Sigmoid colon (tissue), 7 donors: ENCODE data around the gene CAD. TPM values are rescaled to one million over a fixed set of nuclear protein-coding genes. Genes with fewer than 3 reads are reported as not detected.
A peak's percentile ranks its signal among the peaks of the same experiment; 100 is the strongest.

ENCODE experiments used
- DNase-seq: peaks from one replicate; pipeline ENCODE4 v3.0.0-alpha.2; 2019
- H3K27ac ChIP-seq, 4 donors: fragments of 200-600 bp; sonication (generic); one replicate each; pipeline ENCODE4 v1.5.1; 2016 to 2019; ENCODE audit warnings: mild to moderate bottlenecking in 1 of 4
- H3K27me3 ChIP-seq, 3 donors: fragments of 200-600 bp; sonication (generic); one replicate each; pipeline ENCODE4 v1.5.1; 2019; ENCODE audit warnings: mild to moderate bottlenecking in 1 of 3
- H3K36me3 ChIP-seq, 4 donors: fragments of 200-600 bp; sonication (generic); one replicate each; pipeline ENCODE4 v1.5.1; 2016 to 2019
- H3K4me1 ChIP-seq, 4 donors: fragments of 200-600 bp; sonication (generic); one replicate each; pipeline ENCODE4 v1.5.1; 2017 to 2019
- H3K4me3 ChIP-seq, 4 donors: fragments of 200-600 bp; sonication (generic); one replicate each; pipeline ENCODE4 v1.5.1; 2017 to 2019; ENCODE audit warnings: mild to moderate bottlenecking in 2 of 4, moderate library complexity in 1 of 4
- H3K9me3 ChIP-seq, 4 donors: fragments of 200-600 bp in 3 of 4; sonication (generic) in 3 of 4; one replicate each; pipeline versions ENCODE4 v1.5.1 to v1.6.1; 2013 to 2019
- EP300 ChIP-seq, 4 donors: sonication (generic); formaldehyde crosslinking; IDR thresholded peaks; one replicate each; pipeline ENCODE4 v1.6.1; 2017; ENCODE audit warnings: antibody characterized with exemption in 4 of 4
- POLR2A ChIP-seq, 2 donors: fragments of 450-650 bp; IDR thresholded peaks; one replicate each; pipeline ENCODE4 v1.6.1; 2016; ENCODE audit warnings: antibody characterized with exemption in 2 of 2, mild to moderate bottlenecking in 2 of 2, moderate library complexity in 2 of 2
- POLR2AphosphoS5 ChIP-seq, 4 donors: sonication (generic); formaldehyde crosslinking; IDR thresholded peaks; one replicate each; pipeline ENCODE4 v1.6.1; 2017; ENCODE audit warnings: antibody characterized with exemption in 4 of 4
- WGBS, 2 donors: extraction: QIAGEN DNeasy Blood & Tissue Kit; methylation state at CpG; one replicate each; pipeline ENCODE4 v1.1.7; 2013; 5-methylcytosine and 5-hydroxymethylcytosine counted together
- intact Hi-C: fragments of 100-400 bp; cut with DNase I; formaldehyde crosslinking; loops from one replicate; pipeline ENCODE4 v1.15.1; 2023
- polyA plus RNA-seq, 3 donors: library from polyadenylated mRNA; stranded (reverse); fragments of 200-250 nt; gene quantifications; one replicate each; pipeline ENCODE4 v1.2.3, GENCODE V29; 2013
- total RNA-seq, 4 donors: library from RNA; depleted of rRNA; stranded (reverse); fragments of >200 nt; gene quantifications; one replicate each; pipeline ENCODE4 v1.1.0, GENCODE V29; 2016
- TF ChIP-seq, protein P1 (sequence below), 4 experiments: fragments of 450-650 bp in 3 of 4; fragments of 200-600 bp in 1 of 4; IDR thresholded peaks; one replicate each; pipeline ENCODE4 v1.5.1; 2016 to 2019; ENCODE audit warnings: antibody characterized with exemption in 4 of 4, mild to moderate bottlenecking in 3 of 4, moderate library complexity in 2 of 4
- donor health status: healthy with polysubstance abuse.
- donor health status: Bipolar disorder and iron deficiency.
- donor health status: healthy.

Gene CAD
- total and polyA plus RNA-seq, 7 donors: 1.8 to 27.4 (median 12.8) TPM

GRCh38 chr2:27220091-27220490 lies 2.9 kb downstream of the CAD start:
- H3K27me3 ChIP-seq: no peaks in the 10 kb centered on the region

DNA sequence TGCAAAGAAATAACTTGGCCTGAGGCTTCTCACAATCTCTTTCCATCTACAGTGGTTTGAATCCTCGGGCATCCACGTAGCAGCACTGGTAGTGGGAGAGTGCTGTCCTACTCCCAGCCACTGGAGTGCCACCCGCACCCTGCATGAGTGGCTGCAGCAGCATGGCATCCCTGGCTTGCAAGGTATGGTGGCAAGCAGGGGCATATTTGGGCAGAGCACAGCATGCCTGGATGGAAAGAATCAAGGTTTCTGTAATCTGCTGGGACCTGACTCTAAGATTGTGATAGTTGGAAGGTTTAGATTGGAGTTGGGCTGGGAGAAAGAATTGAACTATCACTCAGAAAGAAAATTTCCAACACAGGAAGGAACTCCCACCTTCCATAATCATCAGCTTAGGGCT lies 4.0 kb downstream of the CAD start:
- peaks cover 0 to 21% (median 15%) of the 10 kb centered on the region in 4 donors for H3K4me1 ChIP-seq
- H3K9me3 ChIP-seq: no peaks in the 10 kb centered on the region
- peaks cover 11 to 51% (median 32%) of the 10 kb centered on the region in 4 donors for H3K36me3 ChIP-seq
- WGBS, 2 donors: 94 to 95% methylated on average over 3 of the region's 3 CpGs
- H3K27me3 ChIP-seq: no peaks in the 10 kb centered on the region
- H3K4me3 ChIP-seq: no peak overlapping the region
- intact Hi-C loops: no loop called here
- TF ChIP-seq EP300 (IDR thresholded peaks at IDR 0.05) (no peak), POLR2AphosphoS5 (IDR thresholded peaks at IDR 0.05) (no peak), POLR2A (IDR thresholded peaks at IDR 0.05) (no peak)
- TF ChIP-seq, protein P1, sequence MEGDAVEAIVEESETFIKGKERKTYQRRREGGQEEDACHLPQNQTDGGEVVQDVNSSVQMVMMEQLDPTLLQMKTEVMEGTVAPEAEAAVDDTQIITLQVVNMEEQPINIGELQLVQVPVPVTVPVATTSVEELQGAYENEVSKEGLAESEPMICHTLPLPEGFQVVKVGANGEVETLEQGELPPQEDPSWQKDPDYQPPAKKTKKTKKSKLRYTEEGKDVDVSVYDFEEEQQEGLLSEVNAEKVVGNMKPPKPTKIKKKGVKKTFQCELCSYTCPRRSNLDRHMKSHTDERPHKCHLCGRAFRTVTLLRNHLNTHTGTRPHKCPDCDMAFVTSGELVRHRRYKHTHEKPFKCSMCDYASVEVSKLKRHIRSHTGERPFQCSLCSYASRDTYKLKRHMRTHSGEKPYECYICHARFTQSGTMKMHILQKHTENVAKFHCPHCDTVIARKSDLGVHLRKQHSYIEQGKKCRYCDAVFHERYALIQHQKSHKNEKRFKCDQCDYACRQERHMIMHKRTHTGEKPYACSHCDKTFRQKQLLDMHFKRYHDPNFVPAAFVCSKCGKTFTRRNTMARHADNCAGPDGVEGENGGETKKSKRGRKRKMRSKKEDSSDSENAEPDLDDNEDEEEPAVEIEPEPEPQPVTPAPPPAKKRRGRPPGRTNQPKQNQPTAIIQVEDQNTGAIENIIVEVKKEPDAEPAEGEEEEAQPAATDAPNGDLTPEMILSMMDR (IDR thresholded peaks at IDR 0.05): no peak
- H3K27ac ChIP-seq: no peak overlapping the region
- peak; percentile 45 for DNase-seq

More at GRCh38 chr2:27220091-27220490, 2.9 kb downstream of the CAD start:
- intact Hi-C loops: no loop called here
- no peak overlapping the region for H3K4me3 ChIP-seq
- TF ChIP-seq EP300 (IDR thresholded peaks at IDR 0.05) (no peak), POLR2AphosphoS5 (IDR thresholded peaks at IDR 0.05) (no peak)
- no peak for DNase-seq
- WGBS, 2 donors: 96 to 97% methylated on average over 7 of the region's 7 CpGs
- H3K27ac ChIP-seq: no peak overlapping the region
- H3K4me1 ChIP-seq: peaks cover 0 to 22% (median 15%) of the 10 kb centered on the region in 4 donors
- H3K9me3 ChIP-seq: no peaks in the 10 kb centered on the region
- H3K36me3 ChIP-seq: peaks cover 11 to 48% (median 24%) of the 10 kb centered on the region in 4 donors

GRCh38 chr2:27222407-27222806 lies 5.2 kb downstream of the CAD start:
- Histone ChIP-seq H3K4me1 (peaks cover 0 to 12% (median 9%) of the 10 kb centered on the region in 4 donors), H3K27me3 (no peaks in the 10 kb centered on the region), H3K9me3 (no peaks in the 10 kb centered on the region), H3K36me3 (peaks cover 14 to 64% (median 43%) of the 10 kb centered on the region in 4 donors), H3K4me3 (no peak overlapping the region), H3K27ac (no peak overlapping the region)
- DNase-seq: no peak
- no peak for TF ChIP-seq EP300 (IDR thresholded peaks at IDR 0.05)
- TF ChIP-seq, protein P1 (IDR thresholded peaks at IDR 0.05): no peak
- 97 to 99% methylated on average over 5 of the region's 5 CpGs for WGBS, 2 donors
- intact Hi-C loops: no loop called here

DNA sequence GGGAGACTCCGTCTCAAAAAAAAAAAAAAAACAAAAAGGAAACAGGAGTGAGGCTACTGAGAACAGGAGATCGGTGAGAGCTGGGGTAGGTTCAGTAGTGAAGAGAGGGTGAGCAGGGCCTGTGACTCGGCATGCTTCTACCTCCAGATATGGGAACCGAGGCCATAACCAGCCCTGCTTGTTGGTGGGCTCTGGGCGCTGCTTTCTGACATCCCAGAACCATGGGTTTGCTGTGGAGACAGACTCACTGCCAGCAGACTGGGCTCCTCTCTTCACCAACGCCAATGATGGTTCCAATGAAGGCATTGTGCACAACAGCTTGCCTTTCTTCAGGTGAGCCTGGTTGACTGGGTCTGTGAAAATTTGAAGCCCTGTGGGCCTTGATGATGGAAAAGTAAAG lies 6.2 kb downstream of the CAD start:
- intact Hi-C loops: no loop called here
- TF ChIP-seq EP300 (IDR thresholded peaks at IDR 0.05) (no peak), POLR2A (IDR thresholded peaks at IDR 0.05) (no peak), POLR2AphosphoS5 (IDR thresholded peaks at IDR 0.05) (no peak)
- TF ChIP-seq, protein P1 (IDR thresholded peaks at IDR 0.05): no peak
- DNase-seq: no peak

GRCh38 chr2:27225526-27225925 lies 8.4 kb downstream of the CAD start:
- peaks cover 14 to 95% (median 49%) of the 10 kb centered on the region in 4 donors for H3K36me3 ChIP-seq
- H3K9me3 ChIP-seq: no peaks in the 10 kb centered on the region
- no peak overlapping the region for H3K27ac ChIP-seq
- TF ChIP-seq POLR2AphosphoS5 (IDR thresholded peaks at IDR 0.05): no peak
- no peak for TF ChIP-seq EP300 (IDR thresholded peaks at IDR 0.05)
- no peak for TF ChIP-seq POLR2A (IDR thresholded peaks at IDR 0.05)
- TF ChIP-seq, protein P1 (IDR thresholded peaks at IDR 0.05): no peak
- H3K4me1 ChIP-seq: no peaks in the 10 kb centered on the region
- no peak overlapping the region for H3K4me3 ChIP-seq
- no peak for DNase-seq
- H3K27me3 ChIP-seq: no peaks in the 10 kb centered on the region
- intact Hi-C loops: no loop called here
- WGBS, 2 donors: 92 to 97% methylated on average over 9 of the region's 9 CpGs

More for the DNA sequence above, 6.2 kb downstream of the CAD start:
- WGBS, 2 donors: 98% methylated on average over 6 of the region's 6 CpGs
- Histone ChIP-seq H3K9me3 (no peaks in the 10 kb centered on the region), H3K27me3 (no peaks in the 10 kb centered on the region), H3K27ac (no peak overlapping the region), H3K4me1 (peaks cover 0 to 3% (median under 1%) of the 10 kb centered on the region in 4 donors), H3K36me3 (peaks cover 14 to 74% (median 43%) of the 10 kb centered on the region in 4 donors), H3K4me3 (no peak overlapping the region)
